SU-DHL-6 (cell line): Measurements from ENCODE around the gene CEP63.

Experiments used
- H2AFZ ChIP-seq: fragments of 200-600 bp; sonication (generic); 2 replicates; pipeline ENCODE4 v1.6.1; 2014; ENCODE audit warnings: low read depth, mild to moderate bottlenecking, moderate library complexity, mixed read lengths, antibody characterized with exemption, low read length; ENCODE audit not compliant: severe bottlenecking
- H3F3A ChIP-seq: fragments of 200-600 bp; shearing (Covaris generic); 2 replicates; pipeline ENCODE4 v1.6.0; 2016; ENCODE audit warnings: antibody characterized with exemption, mild to moderate bottlenecking; ENCODE audit not compliant: insufficient read depth
- H3K27ac ChIP-seq: fragments of 200-600 bp; sonication (generic); 2 replicates; pipeline ENCODE4 v1.5.1; 2016; ENCODE audit warnings: low read depth, mild to moderate bottlenecking, low read length, moderate library complexity, mixed read lengths
- H3K27me3 ChIP-seq: fragments of 200-600 bp; sonication (generic), shearing (Covaris generic); 2 replicates; pipeline ENCODE4 v1.6.0; 2014; ENCODE audit warnings: mild to moderate bottlenecking, low read length
- H3K36me3 ChIP-seq: fragments of 200-600 bp; sonication (generic); 2 replicates; pipeline ENCODE4 v1.6.1; 2014; ENCODE audit warnings: mild to moderate bottlenecking, low read length, mixed read lengths
- H3K4me2 ChIP-seq: fragments of 300-600, 200-600 bp; shearing (Covaris generic), sonication (generic); 2 replicates; pipeline ENCODE4 v1.6.0; 2014; ENCODE audit warnings: low read length, low read depth, mild to moderate bottlenecking; ENCODE audit not compliant: poor library complexity, severe bottlenecking
- H3K4me3 ChIP-seq: fragments of 200-600 bp; sonication (generic); 2 replicates; pipeline ENCODE4 v1.5.1; 2014; ENCODE audit warnings: antibody characterized with exemption, low read length, mild to moderate bottlenecking, mixed read lengths; ENCODE audit not compliant: insufficient read depth, poor library complexity, severe bottlenecking
- H3K79me2 ChIP-seq: fragments of 200-600 bp; sonication (generic); 2 replicates; pipeline ENCODE4 v1.6.1; 2014; ENCODE audit warnings: mild to moderate bottlenecking, low read length, moderate library complexity; ENCODE audit not compliant: insufficient read depth
- H3K9ac ChIP-seq: fragments of 200-600 bp; sonication (generic); 2 replicates; pipeline ENCODE4 v1.7.0; 2014; ENCODE audit warnings: mild to moderate bottlenecking, low read length
- H3K9me2 ChIP-seq: fragments of 200-600 bp; sonication (generic); replicated peaks from 2 replicates; pipeline ENCODE4 v1.6.1; 2014; ENCODE audit warnings: low read length; ENCODE audit not compliant: insufficient read depth
- H3K9me3 ChIP-seq: fragments of 200-600 bp; sonication (generic); 2 replicates; pipeline ENCODE4 v1.6.1; 2014; ENCODE audit warnings: low read length, mixed read lengths; ENCODE audit not compliant: insufficient read depth
- H4K20me1 ChIP-seq: fragments of 200-600 bp; sonication (generic); 2 replicates; pipeline ENCODE4 v1.6.1; 2014; ENCODE audit warnings: low read depth, mild to moderate bottlenecking, antibody characterized with exemption, low read length, moderate library complexity, mixed read lengths
- CTCF ChIP-seq: fragments of 200-600 bp; sonication (generic); IDR thresholded peaks from one replicate; pipeline ENCODE4 v1.5.1; 2017; ENCODE audit warnings: antibody characterized with exemption, mild to moderate bottlenecking, low read length, moderate library complexity; ENCODE audit not compliant: insufficient read depth, poor library complexity, severe bottlenecking
- EZH2phosphoT487 ChIP-seq: fragments of 200-600 bp; sonication (generic), shearing (Covaris generic); conservative IDR thresholded peaks from 2 replicates; pipeline ENCODE4 v1.6.1; 2018; ENCODE audit warnings: mild to moderate bottlenecking, antibody characterized with exemption, low read length, moderate library complexity, mixed read lengths

The CEP63 gene

GRCh38 chr3:134607054-134608022, 121.5 kb downstream of the CEP63 start:
- no peak overlapping the region for H3K9ac ChIP-seq
- no peaks in the 10 kb centered on the region for H3K36me3 ChIP-seq
- H3F3A ChIP-seq, result no peaks in the 10 kb centered on the region
- H3K27me3 ChIP-seq, result no peaks in the 10 kb centered on the region
- no peaks in the 10 kb centered on the region for H3K9me3 ChIP-seq
- no peaks in the 10 kb centered on the region for H3K9me2 ChIP-seq
- H3K79me2 ChIP-seq, result no peaks in the 10 kb centered on the region
- no peak overlapping the region for H3K4me2 ChIP-seq
- H3K27ac ChIP-seq, result no peak overlapping the region
- no peak overlapping the region for H2AFZ ChIP-seq
- TF ChIP-seq CTCF (no peak), EZH2phosphoT487 (no peak)
- no peaks in the 10 kb centered on the region for H4K20me1 ChIP-seq
- H3K4me3 ChIP-seq, result no peak overlapping the region

- no peak for TF ChIP-seq EZH2phosphoT487
- no peak for TF ChIP-seq CTCF
- H3K9me2 ChIP-seq, result no peaks in the 10 kb centered on the region
- no peak overlapping the region for H3K4me2 ChIP-seq
- H3K27me3 ChIP-seq, result no peaks in the 10 kb centered on the region
- no peaks in the 10 kb centered on the region for H3K9me3 ChIP-seq
- no peaks in the 10 kb centered on the region for H3F3A ChIP-seq
- no peaks in the 10 kb centered on the region for H3K79me2 ChIP-seq
- no peak overlapping the region for H3K4me3 ChIP-seq
- no peak overlapping the region for H3K27ac ChIP-seq
- no peak overlapping the region for H3K9ac ChIP-seq
- no peak overlapping the region for H2AFZ ChIP-seq
- no peaks in the 10 kb centered on the region for H3K36me3 ChIP-seq
- no peaks in the 10 kb centered on the region for H4K20me1 ChIP-seq
These were observed 122.3 kb downstream of the CEP63 start for GRCh38 chr3:134608023-134608770.

- Histone ChIP-seq H3K4me2 (no peak overlapping the region), H3F3A (no peaks in the 10 kb centered on the region), H3K9me2 (no peaks in the 10 kb centered on the region), H3K9ac (no peak overlapping the region), H3K36me3 (no peaks in the 10 kb centered on the region), H2AFZ (no peak overlapping the region), H3K9me3 (no peaks in the 10 kb centered on the region), H3K27ac (no peak overlapping the region), H3K27me3 (no peaks in the 10 kb centered on the region), H4K20me1 (no peaks in the 10 kb centered on the region), H3K4me3 (no peak overlapping the region), H3K79me2 (no peaks in the 10 kb centered on the region)
- TF ChIP-seq EZH2phosphoT487, result no peak
- TF ChIP-seq CTCF, result no peak
These were observed 123.0 kb downstream of the CEP63 start for GRCh38 chr3:134608771-134609435.
